SK-N-SH (cell line): ENCODE results near the gene ZSCAN25. TPM values are rescaled to one million over a fixed set of nuclear protein-coding genes. Genes with fewer than 3 reads are reported as not detected.
"Not testable (repeated sequence)": the region's sequence is repeated elsewhere in the genome, so short reads cannot be mapped to it uniquely, and the experiment has no call there.

ENCODE experiments used
- CTCF ChIA-PET: fragments of 300-600, 350-600 bp; formaldehyde crosslinking; extraction: SDS; loops from one replicate; lab custom pipeline; 2021; lab: Yijun Ruan, JAX
- POLR2A ChIA-PET: fragments of 350-600 bp; sonication (Branson Sonifier 250); formaldehyde crosslinking; extraction: SDS; loops from one replicate; lab custom pipeline; 2020; ENCODE audit warnings: antibody characterized with exemption, inconsistent platforms; lab: Yijun Ruan, JAX
- DNase-seq: peaks from one replicate; pipeline ENCODE4 v3.0.0; 2012
- H2AFZ ChIP-seq: fragments of 200-600 bp; sonication (generic); 2 replicates; pipeline ENCODE4 v1.8.1; 2016; ENCODE audit warnings: antibody characterized with exemption, mild to moderate bottlenecking, low read depth
- H3F3A ChIP-seq: fragments of 200-600 bp; sonication (generic); replicated peaks from 2 replicates; pipeline ENCODE3; 2016; ENCODE audit warnings: antibody characterized with exemption, mild to moderate bottlenecking; ENCODE audit not compliant: insufficient read depth
- H3K27ac ChIP-seq, 2 experiments: fragments of 200-500 bp in 1 of 2; fragments of 200-600 bp in 1 of 2; sonication (Bioruptor generic) in 1 of 2; sonication (generic), shearing (Covaris generic) in 1 of 2; 2 replicates each; pipeline versions ENCODE4 v1.5.1 to v1.6.1; 2014 to 2016; ENCODE audit warnings: low read depth in 2 of 2, inconsistent platforms in 1 of 2, low read length in 1 of 2, mild to moderate bottlenecking in 1 of 2, mixed read lengths in 1 of 2
- H3K27me3 ChIP-seq: fragments of 200-600 bp; sonication (generic), shearing (Covaris generic); 2 replicates; pipeline ENCODE4 v1.6.1; 2016; ENCODE audit warnings: mixed run types; ENCODE audit not compliant: insufficient read depth
- H3K36me3 ChIP-seq, 2 experiments: fragments of 200-500 bp in 1 of 2; fragments of 200-600 bp in 1 of 2; sonication (Bioruptor generic) in 1 of 2; sonication (generic) in 1 of 2; replicated peaks in 1 of 2; 2 replicates each; pipeline versions ENCODE3 to v1.5.1; 2014 to 2016; ENCODE audit warnings: low read length in 1 of 2, mild to moderate bottlenecking in 1 of 2; ENCODE audit not compliant: insufficient read depth in 2 of 2, control insufficient read depth in 1 of 2
- H3K4me1 ChIP-seq, 2 experiments: fragments of 200-500 bp in 1 of 2; fragments of 200-600 bp in 1 of 2; sonication (Bioruptor generic) in 1 of 2; sonication (generic), shearing (Covaris generic) in 1 of 2; 2 replicates each; pipeline versions ENCODE4 v1.5.1 to v1.6.1; 2014 to 2016; ENCODE audit warnings: low read depth in 1 of 2, low read length in 1 of 2, mixed run types in 1 of 2; ENCODE audit not compliant: insufficient read depth in 2 of 2, control insufficient read depth in 1 of 2
- H3K4me2 ChIP-seq: fragments of 200-600 bp; sonication (generic), shearing (Covaris generic); 2 replicates; pipeline ENCODE4 v1.6.1; 2017; ENCODE audit warnings: mixed run types
- H3K4me3 ChIP-seq, 2 experiments: fragments of 200-500 bp in 1 of 2; fragments of 200-600 bp in 1 of 2; sonication (Bioruptor generic) in 1 of 2; sonication (generic), shearing (Covaris generic) in 1 of 2; 2 replicates each; pipeline versions ENCODE4 v1.5.1 to v1.8.1; 2014 to 2016; ENCODE audit warnings: low read depth in 2 of 2, inconsistent platforms in 1 of 2, low read length in 1 of 2, mild to moderate bottlenecking in 1 of 2, mixed read lengths in 1 of 2, moderate library complexity in 1 of 2
- H3K79me2 ChIP-seq: fragments of 200-600 bp; sonication (generic); 2 replicates; pipeline ENCODE4 v1.8.1; 2017; ENCODE audit warnings: mild to moderate bottlenecking; ENCODE audit not compliant: insufficient read depth
- H3K9ac ChIP-seq: fragments of 200-600 bp; sonication (generic); 2 replicates; pipeline ENCODE4 v1.6.1; 2017; ENCODE audit warnings: mixed run types
- H3K9me2 ChIP-seq: fragments of 200-600 bp; sonication (generic); 2 replicates; pipeline ENCODE4 v1.6.1; 2017; ENCODE audit warnings: mixed run types
- H3K9me3 ChIP-seq: fragments of 200-600 bp; sonication (generic); 2 replicates; pipeline ENCODE4 v1.6.1; 2017; ENCODE audit warnings: mixed run types, mild to moderate bottlenecking, moderate library complexity
- H4K20me1 ChIP-seq: fragments of 200-600 bp; sonication (generic); 2 replicates; pipeline ENCODE4 v1.6.1; 2017; ENCODE audit warnings: mild to moderate bottlenecking, mixed run types; ENCODE audit not compliant: insufficient read depth
- CHD2 ChIP-seq: fragments of 150-350 bp; IDR thresholded peaks from 2 replicates; pipeline ENCODE4 v1.6.1; 2018; ENCODE audit warnings: low read length; ENCODE audit not compliant: partially characterized antibody
- EP300 ChIP-seq, 2 experiments: IDR thresholded peaks; 2 replicates each; pipeline versions ENCODE4 v1.4.0 to v1.6.1; 2012; ENCODE audit warnings: borderline replicate concordance in 1 of 2, low read depth in 1 of 2, low read length in 1 of 2
- EZH2phosphoT487 ChIP-seq: fragments of 200-600 bp; sonication (generic); IDR thresholded peaks from 2 replicates; pipeline ENCODE4 v1.6.1; 2017; ENCODE audit warnings: low read depth, mixed run types, mild to moderate bottlenecking, antibody characterized with exemption, moderate library complexity, borderline replicate concordance
- FOSL2 ChIP-seq: IDR thresholded peaks from 2 replicates; pipeline ENCODE4 v1.4.0; 2012; ENCODE audit warnings: low read depth, mild to moderate bottlenecking, moderate library complexity, borderline replicate concordance
- FOXJ3 ChIP-seq: sonication (generic); formaldehyde crosslinking; IDR thresholded peaks from 2 replicates; pipeline ENCODE4 v1.5.1; 2020; ENCODE audit warnings: mild to moderate bottlenecking, missing genetic modification reagents
- GABPA ChIP-seq: IDR thresholded peaks from 2 replicates; pipeline ENCODE4 v1.4.0; 2012; ENCODE audit warnings: low read depth, mild to moderate bottlenecking
- JUND ChIP-seq: IDR thresholded peaks from 2 replicates; pipeline ENCODE4 v1.4.0; 2012
- MEF2A ChIP-seq: IDR thresholded peaks from 2 replicates; pipeline ENCODE4 v1.4.0; 2012; ENCODE audit warnings: low read depth, borderline replicate concordance
- RCOR1 ChIP-seq: fragments of 150-350 bp; IDR thresholded peaks from 2 replicates; pipeline ENCODE4 v1.6.1; 2017; ENCODE audit warnings: antibody characterized with exemption, low read length
- TAF1 ChIP-seq: IDR thresholded peaks from 2 replicates; pipeline ENCODE4 v1.6.1; 2012; ENCODE audit warnings: low read depth, mild to moderate bottlenecking, low read length, moderate library complexity, borderline replicate concordance
- WGBS: methylation state at CpG from one replicate; pipeline ENCODE4 v1.1.6; 2017; ENCODE audit warnings: low lambda C conversion rate; 5-methylcytosine and 5-hydroxymethylcytosine counted together
- polyA plus RNA-seq, 3 experiments: library from polyadenylated mRNA; depleted of rRNA; stranded (reverse); fragments of >200 nt; gene quantifications; 2 replicates each; pipeline ENCODE4 v1.2.3, GENCODE V29; 2012

ZSCAN25 gene
- polyA plus RNA-seq, 1 of the 3 experiments (the other 2 are of a cell fraction) = 14.9 TPM

DNA sequence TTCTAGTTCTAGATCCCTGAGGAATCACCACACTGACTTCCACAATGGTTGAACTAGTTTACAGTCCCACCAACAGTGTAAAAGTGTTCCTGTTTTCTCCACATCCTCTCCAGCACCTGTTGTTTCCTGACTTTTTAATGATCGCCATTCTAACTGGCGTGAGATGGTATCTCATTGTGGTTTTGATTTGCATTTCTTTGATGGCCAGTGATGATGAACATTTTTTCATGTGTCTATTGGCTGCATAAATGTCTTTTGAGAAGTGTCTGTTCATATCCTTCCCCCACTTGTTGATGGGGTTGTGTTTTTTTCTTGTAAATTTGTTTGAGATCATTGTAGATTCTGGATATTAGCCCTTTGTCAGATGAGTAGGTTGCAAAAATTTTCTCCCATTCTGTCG lies 37.9 kb downstream of the ZSCAN25 start:
- H3K9me3 ChIP-seq, H3K9me2 ChIP-seq, H3K4me1 ChIP-seq, H3K4me2 ChIP-seq, POLR2A ChIA-PET, H3K4me3 ChIP-seq, H2AFZ ChIP-seq, H3K79me2 ChIP-seq, H4K20me1 ChIP-seq, H3F3A ChIP-seq, DNase-seq, CTCF ChIA-PET, H3K9ac ChIP-seq, H3K27me3 ChIP-seq, H3K27ac ChIP-seq, H3K36me3 ChIP-seq: not testable (repeated sequence)
- 66% methylated on average over 3 of the region's 3 CpGs for WGBS

DNA sequence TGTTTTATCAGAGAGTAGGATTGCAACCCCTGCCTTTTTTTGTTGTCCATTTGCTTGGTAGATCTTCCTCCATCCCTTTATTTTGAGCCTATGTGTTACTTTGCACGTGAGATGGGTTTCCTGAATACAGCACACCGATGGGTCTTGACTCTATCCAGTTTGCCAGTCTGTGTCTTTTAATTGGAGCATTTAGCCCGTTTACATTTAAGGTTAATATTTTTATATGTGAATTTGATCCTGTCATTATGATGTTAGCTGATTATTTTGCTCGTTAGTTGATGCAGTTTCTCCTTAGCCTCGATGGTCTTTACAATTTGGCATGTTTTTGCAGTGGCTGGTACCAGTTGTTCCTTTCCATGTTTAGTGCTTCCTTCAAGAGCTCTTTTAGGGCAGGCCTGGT lies 41.1 kb downstream of the ZSCAN25 start:
- H3K9ac ChIP-seq, H3K27ac ChIP-seq, H3K79me2 ChIP-seq, H3K4me1 ChIP-seq, H3K4me3 ChIP-seq, H3F3A ChIP-seq, DNase-seq, H3K9me3 ChIP-seq, H3K4me2 ChIP-seq, POLR2A ChIA-PET, H4K20me1 ChIP-seq, H3K9me2 ChIP-seq, H3K36me3 ChIP-seq, H2AFZ ChIP-seq, H3K27me3 ChIP-seq: not testable (repeated sequence)
- CTCF ChIA-PET = interaction anchor here (0.7 kb wide), 1 partner anchor 401 kb away, joined by 3 read pairs; no protein-coding TSS in a partner anchor
- 27% methylated on average over 5 of the region's 5 CpGs for WGBS

DNA sequence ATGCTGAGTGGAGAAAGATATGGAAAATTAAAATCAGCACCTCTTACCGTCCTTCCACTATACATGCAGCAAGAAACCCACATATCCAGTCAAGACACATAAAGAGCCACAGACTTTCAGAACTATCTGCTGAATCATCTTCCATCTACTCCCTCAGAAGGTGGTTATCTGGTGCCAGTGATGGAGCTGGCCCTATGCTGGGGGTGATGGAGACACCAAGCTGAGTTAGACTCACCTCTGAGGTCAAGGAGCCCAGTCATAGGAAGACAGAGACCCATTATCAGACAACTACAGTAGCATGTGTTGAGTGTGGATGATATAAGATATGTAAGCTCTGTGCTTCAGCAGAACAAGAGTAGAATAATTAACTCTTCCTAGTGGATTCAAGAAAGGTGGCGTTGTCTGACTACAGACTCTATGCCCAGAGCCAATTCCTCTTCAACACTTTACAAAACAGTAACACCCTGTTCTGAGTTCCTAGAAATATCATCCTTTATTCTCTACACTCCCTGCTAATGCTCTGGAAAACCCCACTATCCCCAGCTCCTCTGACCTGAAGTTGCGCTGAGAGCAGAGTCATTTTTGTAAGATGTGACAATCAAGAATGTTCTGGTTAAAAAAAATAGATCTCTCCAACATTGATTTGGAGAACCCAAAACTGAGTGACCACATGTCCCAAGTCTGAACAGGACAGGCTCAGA lies 48.7 kb downstream of the ZSCAN25 start:
- no peaks in the 10 kb centered on the region for H3F3A ChIP-seq
- DNase-seq = no peak
- H3K27me3 ChIP-seq = no peaks in the 10 kb centered on the region
- ChIA-PET POLR2A (no interaction called here), CTCF (no interaction called here)
- H3K27ac ChIP-seq = no peak overlapping the region
- H3K9ac ChIP-seq = no peak overlapping the region
- TF ChIP-seq CHD2 (no peak), GABPA (no peak), FOXJ3 (no peak), TAF1 (no peak), EP300 (IDR thresholded peaks at IDR 0.05; ENCODE audit: borderline replicate concordance in 1 of 2, low read depth in 1 of 2, low read length in 1 of 2) (no peak), JUND (no peak), MEF2A (no peak), EZH2phosphoT487 (no peak), RCOR1 (no peak), FOSL2 (no peak)
- H2AFZ ChIP-seq = no peak overlapping the region
- H3K9me3 ChIP-seq = no peaks in the 10 kb centered on the region
- no peak overlapping the region for H3K4me2 ChIP-seq
- peaks cover 0 to 4% of the 10 kb centered on the region in 2 experiments for H3K36me3 ChIP-seq
- H3K4me1 ChIP-seq = no peaks in the 10 kb centered on the region
- 88% methylated on average over 3 of the region's 3 CpGs for WGBS
- no peaks in the 10 kb centered on the region for H4K20me1 ChIP-seq
- no peaks in the 10 kb centered on the region for H3K9me2 ChIP-seq
- H3K79me2 ChIP-seq = no peaks in the 10 kb centered on the region
- no peak overlapping the region for H3K4me3 ChIP-seq
